HG02678 (cell line): ENCODE data around the gene ABL1.

Experiments
- ATAC-seq: cut with Tn5 transposase; IDR thresholded peaks from one replicate; pipeline ENCODE4 v1.9.1; 2021; ENCODE audit warnings: mild to moderate bottlenecking, moderate library complexity; ENCODE audit not compliant: unreplicated experiment

Gene ABL1

GRCh38 chr9:130887494-130888144, 52.6 kb downstream of the ABL1 start:
- ATAC-seq = no peak

- ATAC-seq = no peak
Observed at GRCh38 chr9:130888146-130888885, 53.3 kb downstream of the ABL1 start.

GRCh38 chr9:130890124-130890523, 55.1 kb downstream of the ABL1 start:
- ATAC-seq = no peak

GRCh38 chr9:130890870-130891687, 56.0 kb downstream of the ABL1 start:
- no peak for ATAC-seq

GRCh38 chr9:130891688-130892476, 56.8 kb downstream of the ABL1 start:
- ATAC-seq = no peak

GRCh38 chr9:130892477-130893304, 57.6 kb downstream of the ABL1 start:
- ATAC-seq = no peak

- no peak for ATAC-seq
Observed at GRCh38 chr9:130893341-130894101, 58.5 kb downstream of the ABL1 start.

- no peak for ATAC-seq
Observed at GRCh38 chr9:130894546-130894945, 59.5 kb downstream of the ABL1 start.

GRCh38 chr9:130895038-130895437, 60.0 kb downstream of the ABL1 start:
- ATAC-seq = no peak

GRCh38 chr9:130895481-130896232, 60.6 kb downstream of the ABL1 start:
- no peak for ATAC-seq

GRCh38 chr9:130896233-130897014, 61.4 kb downstream of the ABL1 start, which contains the start of gene QRFP:
TSS of gene QRFP (minus strand) at chr9:130896812. CDS start at chr9:130893838, 2,974 bp downstream.
- ATAC-seq = no peak

- no peak for ATAC-seq
Observed at GRCh38 chr9:130897105-130897751, 62.2 kb downstream of the ABL1 start.

GRCh38 chr9:130897848-130898551, 62.9 kb downstream of the ABL1 start:
- ATAC-seq = no peak

GRCh38 chr9:130898552-130898852, 63.4 kb downstream of the ABL1 start:
- no peak for ATAC-seq

GRCh38 chr9:130899051-130899748, 64.1 kb downstream of the ABL1 start:
- no peak for ATAC-seq
